ENCODE measurements around the gene KATNBL1. TPM values are rescaled to one million over a fixed set of nuclear protein-coding genes. Genes with fewer than 3 reads are reported as not detected.

KATNBL1 gene
- total RNA-seq, 3 donors from 2014 or later (not counting 1 experiment from before 2014, with no cell fraction given): 24.0 to 33.8 (median 26.1) TPM

GRCh38 chr15:34252545-34252944 is 42.6 kb upstream of the KATNBL1 start:
- no peak for TF ChIP-seq CTCF (IDR thresholded peaks at IDR 0.05)
- ATAC-seq (no peak), DNase-seq (no peak)
- H3K27me3 Mint-ChIP-seq (ENCODE audit: low read depth in 2 of 2): no peaks in the 10 kb centered on the region
- H3K36me3 Mint-ChIP-seq: peaks cover 24% of the 10 kb centered on the region
- H3K4me1 ChIP-seq (ENCODE audit: control insufficient read depth, insufficient read depth, low read length): no peaks in the 10 kb centered on the region
- no peak overlapping the region for H3K27ac ChIP-seq (ENCODE audit: low read length)
- no peak overlapping the region for H3K27ac Mint-ChIP-seq
- H3K4me3 ChIP-seq (ENCODE audit: low read length): no peak overlapping the region
- H3K36me3 ChIP-seq (ENCODE audit: control insufficient read depth, insufficient read depth, low read length): peaks cover 70% of the 10 kb centered on the region
- H3K27me3 ChIP-seq (ENCODE audit: control insufficient read depth, insufficient read depth, low read length): no peaks in the 10 kb centered on the region
- H3K9me3 Mint-ChIP-seq: no peaks in the 10 kb centered on the region
- no peaks in the 10 kb centered on the region for H3K9me3 ChIP-seq (ENCODE audit: control insufficient read depth, insufficient read depth, low read length)
- H3K4me3 Mint-ChIP-seq: no peak overlapping the region
- no peaks in the 10 kb centered on the region for H3K4me1 Mint-ChIP-seq
- intact Hi-C loops (cut with micrococcal nuclease): no loop called here

- H3K4me1 ChIP-seq (ENCODE audit: control insufficient read depth, insufficient read depth, low read length): no peaks in the 10 kb centered on the region
- ATAC-seq (no peak), DNase-seq (no peak)
- no peaks in the 10 kb centered on the region for H3K27me3 Mint-ChIP-seq (ENCODE audit: low read depth in 2 of 2)
- H3K27ac ChIP-seq (ENCODE audit: low read length): no peak overlapping the region
- H3K9me3 Mint-ChIP-seq: no peaks in the 10 kb centered on the region
- no peak overlapping the region for H3K4me3 Mint-ChIP-seq
- WGBS (ENCODE audit: insufficient coverage): no CpG with 5 or more reads among the region's 1 CpG
- peaks cover 59% of the 10 kb centered on the region for H3K36me3 ChIP-seq (ENCODE audit: control insufficient read depth, insufficient read depth, low read length)
- no peak overlapping the region for H3K4me3 ChIP-seq (ENCODE audit: low read length)
- no peak overlapping the region for H3K27ac Mint-ChIP-seq
- intact Hi-C loops (cut with micrococcal nuclease): no loop called here
- no peaks in the 10 kb centered on the region for H3K36me3 Mint-ChIP-seq
- H3K27me3 ChIP-seq (ENCODE audit: control insufficient read depth, insufficient read depth, low read length): no peaks in the 10 kb centered on the region
- no peaks in the 10 kb centered on the region for H3K9me3 ChIP-seq (ENCODE audit: control insufficient read depth, insufficient read depth, low read length)
- no peak for TF ChIP-seq CTCF (IDR thresholded peaks at IDR 0.05)
- no peaks in the 10 kb centered on the region for H3K4me1 Mint-ChIP-seq
Observed at GRCh38 chr15:34248190-34248589, 38.3 kb upstream of the KATNBL1 start.

GRCh38 chr15:34246276-34246976 is 36.5 kb upstream of the KATNBL1 start:
- no peak overlapping the region for H3K27ac Mint-ChIP-seq
- Histone ChIP-seq H3K4me1 (ENCODE audit: control insufficient read depth, insufficient read depth, low read length) (no peaks in the 10 kb centered on the region), H3K9me3 (ENCODE audit: control insufficient read depth, insufficient read depth, low read length) (no peaks in the 10 kb centered on the region), H3K27me3 (ENCODE audit: control insufficient read depth, insufficient read depth, low read length) (no peaks in the 10 kb centered on the region), H3K27ac (ENCODE audit: low read length) (no peak overlapping the region), H3K36me3 (ENCODE audit: control insufficient read depth, insufficient read depth, low read length) (peaks cover 51% of the 10 kb centered on the region), H3K4me3 (ENCODE audit: low read length) (no peak overlapping the region)
- no peaks in the 10 kb centered on the region for H3K27me3 Mint-ChIP-seq (ENCODE audit: low read depth in 2 of 2)
- intact Hi-C loops (cut with micrococcal nuclease): no loop called here
- ATAC-seq (no peak), DNase-seq (no peak)
- WGBS (ENCODE audit: insufficient coverage): 87% methylated on average over 9 of the region's 9 CpGs
- no peak for TF ChIP-seq CTCF (IDR thresholded peaks at IDR 0.05)
- H3K4me1 Mint-ChIP-seq: no peaks in the 10 kb centered on the region
- H3K36me3 Mint-ChIP-seq: no peaks in the 10 kb centered on the region
- no peak overlapping the region for H3K4me3 Mint-ChIP-seq
- H3K9me3 Mint-ChIP-seq: no peaks in the 10 kb centered on the region

GRCh38 chr15:34243226-34243625 is 33.3 kb upstream of the KATNBL1 start:
- H3K4me1 ChIP-seq (ENCODE audit: control insufficient read depth, insufficient read depth, low read length): no peaks in the 10 kb centered on the region
- H3K36me3 ChIP-seq (ENCODE audit: control insufficient read depth, insufficient read depth, low read length): peaks cover 55% of the 10 kb centered on the region
- H3K27ac ChIP-seq (ENCODE audit: low read length): no peak overlapping the region
- H3K4me3 ChIP-seq (ENCODE audit: low read length): no peak overlapping the region
- Mint-ChIP-seq H3K9me3 (no peaks in the 10 kb centered on the region), H3K36me3 (no peaks in the 10 kb centered on the region), H3K27me3 (ENCODE audit: low read depth in 2 of 2) (no peaks in the 10 kb centered on the region), H3K27ac (no peak overlapping the region), H3K4me1 (no peaks in the 10 kb centered on the region), H3K4me3 (no peak overlapping the region)
- no peaks in the 10 kb centered on the region for H3K27me3 ChIP-seq (ENCODE audit: control insufficient read depth, insufficient read depth, low read length)
- ATAC-seq: no peak
- intact Hi-C loops (cut with micrococcal nuclease): no loop called here
- no peaks in the 10 kb centered on the region for H3K9me3 ChIP-seq (ENCODE audit: control insufficient read depth, insufficient read depth, low read length)
- TF ChIP-seq CTCF (IDR thresholded peaks at IDR 0.05): no peak
- 75% methylated on average over 2 of the region's 3 CpGs for WGBS (ENCODE audit: insufficient coverage)
- no peak for DNase-seq

Measured in natural killer cell (primary cell).